K562 (cell line): ENCODE results near the gene MRPL9. TPM values are rescaled to one million over a fixed set of nuclear protein-coding genes. Genes with fewer than 3 reads are reported as not detected.
A peak's percentile ranks its signal among the peaks of the same experiment; 100 is the strongest.

ENCODE experiments used
- ARHGAP35 ChIP-seq: fragments of 450-650 bp; IDR thresholded peaks from 2 replicates; pipeline ENCODE4 v1.6.1; 2018; ENCODE audit not compliant: partially characterized antibody
- CBFA2T3 ChIP-seq: fragments of 450-650 bp; IDR thresholded peaks from 2 replicates; pipeline ENCODE4 v1.6.1; 2017
- CC2D1A ChIP-seq: fragments of 450-650 bp; IDR thresholded peaks from 2 replicates; pipeline ENCODE4 v1.6.1; 2017; ENCODE audit warnings: mild to moderate bottlenecking
- CREM ChIP-seq: IDR thresholded peaks from 2 replicates; pipeline ENCODE4 v1.6.1; 2014; ENCODE audit warnings: antibody characterized with exemption, low read depth
- CTBP1 ChIP-seq: fragments of 450-650 bp; IDR thresholded peaks from 2 replicates; pipeline ENCODE4 v1.6.1; 2016; ENCODE audit warnings: borderline replicate concordance
- CXXC5 ChIP-seq: fragments of 250-450 bp; sonication (Bioruptor Pico); IDR thresholded peaks from 2 replicates; pipeline ENCODE4 v1.8.0; 2022; ENCODE audit warnings: inconsistent platforms, mild to moderate bottlenecking, moderate library complexity
- E2F3 ChIP-seq: fragments of 250-450 bp; sonication (Bioruptor Pico); IDR thresholded peaks from 2 replicates; pipeline ENCODE4 v1.4.0; 2020; ENCODE audit warnings: mild to moderate bottlenecking
- FOSL1 ChIP-seq: fragments of 200-800 bp; sonication (Bioruptor generic); conservative IDR thresholded peaks from 2 replicates; pipeline ENCODE4 v1.6.1; 2016; ENCODE audit warnings: missing genetic modification characterization, missing compliant biosample characterization
- GTF2A2 ChIP-seq: IDR thresholded peaks from 2 replicates; pipeline ENCODE4 v1.6.1; 2016; ENCODE audit warnings: mild to moderate bottlenecking, missing genetic modification characterization, missing compliant biosample characterization
- JUND ChIP-seq, 2 experiments: IDR thresholded peaks; 2 replicates in 1 of 2; 3 replicates in 1 of 2; pipeline ENCODE4 v1.6.1; 2011; ENCODE audit warnings: borderline replicate concordance in 2 of 2, low read depth in 2 of 2, low read length in 2 of 2, improper control_type of control experiment in 1 of 2, missing biosample characterization in 1 of 2, missing genetic modification characterization in 1 of 2, missing genetic modification reagents in 1 of 2
- KDM1A ChIP-seq, 2 experiments: fragments of 450-650 bp; IDR thresholded peaks; 2 replicates each; pipeline ENCODE4 v1.6.1; 2016; ENCODE audit warnings: mild to moderate bottlenecking in 2 of 2
- MAFF ChIP-seq: IDR thresholded peaks from 2 replicates; pipeline ENCODE4 v1.6.1; 2012; ENCODE audit warnings: low read length, improper control_type of control experiment
- MAFK ChIP-seq: IDR thresholded peaks from 2 replicates; pipeline ENCODE4 v1.6.1; 2011; ENCODE audit warnings: low read length, improper control_type of control experiment
- NCOA2 ChIP-seq, 2 experiments: fragments of 450-650 bp; IDR thresholded peaks; 2 replicates each; pipeline ENCODE4 v1.6.1; 2018; ENCODE audit warnings: mild to moderate bottlenecking in 2 of 2, moderate library complexity in 1 of 2; ENCODE audit not compliant: partially characterized antibody in 2 of 2
- NFE2 ChIP-seq: IDR thresholded peaks from 2 replicates; pipeline ENCODE4 v1.6.1; 2014; ENCODE audit warnings: antibody characterized with exemption, low read depth
- RBM14 ChIP-seq: fragments of 200-400 bp; formaldehyde crosslinking; IDR thresholded peaks from 2 replicates; pipeline ENCODE4 v1.6.1; 2018; ENCODE audit warnings: low read depth, mild to moderate bottlenecking, low read length, moderate library complexity, borderline replicate concordance; ENCODE audit not compliant: insufficient read depth
- TAF1 ChIP-seq: IDR thresholded peaks from 2 replicates; pipeline ENCODE4 v1.6.1; 2011; ENCODE audit warnings: mild to moderate bottlenecking, low read length, moderate library complexity; ENCODE audit not compliant: insufficient read depth, control insufficient read depth, severe bottlenecking; ENCODE audit errors: extremely low read depth
- TCF7L2 ChIP-seq: fragments of 150-350 bp; IDR thresholded peaks from 2 replicates; pipeline ENCODE4 v1.6.1; 2016; ENCODE audit warnings: low read depth, mild to moderate bottlenecking, low read length, moderate library complexity
- TEAD1 ChIP-seq, 2 experiments: fragments of 450-650 bp in 1 of 2; sonication (generic) in 1 of 2; formaldehyde crosslinking; IDR thresholded peaks; 2 replicates each; pipeline versions ENCODE4 v1.4.0 to v1.8.0; 2020 to 2022; ENCODE audit warnings: mild to moderate bottlenecking in 2 of 2, missing genetic modification reagents in 1 of 2
- YBX1 ChIP-seq: fragments of 450-650 bp; IDR thresholded peaks from 2 replicates; pipeline ENCODE4 v1.7.1; 2016; ENCODE audit warnings: mild to moderate bottlenecking
- ZNF316 ChIP-seq: fragments of 450-650 bp; IDR thresholded peaks from 2 replicates; pipeline ENCODE4 v1.6.1; 2016
- ZNF444 ChIP-seq: fragments of 250-450 bp; sonication (Bioruptor Pico); IDR thresholded peaks from 2 replicates; pipeline ENCODE4 v1.4.0; 2020; ENCODE audit warnings: mild to moderate bottlenecking, moderate library complexity
- ZNF445 ChIP-seq: fragments of 250-450 bp; sonication (Bioruptor Pico); IDR thresholded peaks from 2 replicates; pipeline ENCODE4 v1.4.0; 2020; ENCODE audit warnings: low read depth, mild to moderate bottlenecking, moderate library complexity
- ZNF644 ChIP-seq: fragments of 200-800 bp; sonication (Bioruptor generic); IDR thresholded peaks from 2 replicates; pipeline ENCODE4 v1.6.1; 2016; ENCODE audit warnings: low read depth, missing genetic modification characterization, missing compliant biosample characterization
- polyA plus RNA-seq, 8 experiments: library from polyadenylated mRNA; depleted of rRNA in 4 of 8; stranded (reverse) in 5 of 8; unstranded in 3 of 8; fragments of >200 nt; fragmentation: Nextera tagmentation in 2 of 8; fragmentation: Illumina TruSeq in 1 of 8; extraction: Ambion mirVana in 2 of 8; extraction: Trizol in 1 of 8; gene quantifications; 2 replicates each; pipeline versions ENCODE4 v1.2.1 to v1.2.3, GENCODE V29; 2011 to 2014; ENCODE audit warnings: inconsistent platforms in 1 of 8, missing spikeins in 1 of 8
- total RNA-seq, 7 experiments: library from RNA; depleted of rRNA in 6 of 7; stranded (reverse); fragments of >200 nt in 6 of 7; fragmentation: Illumina TruSeq in 2 of 7; extraction: Trizol in 2 of 7; gene quantifications; 2 replicates each; pipeline versions ENCODE4 v1.2.1 to v1.2.3, GENCODE V29; 2011 to 2021; ENCODE audit warnings: low replicate concordance in 1 of 7
- TF ChIP-seq, protein P1 (sequence below): sonication (generic); formaldehyde crosslinking; IDR thresholded peaks from 2 replicates; pipeline ENCODE4 v1.5.0; 2020; ENCODE audit warnings: missing genetic modification reagents
- TF ChIP-seq, protein P2 (sequence below): fragments of 250-450 bp; sonication (Bioruptor Pico); IDR thresholded peaks from 2 replicates; pipeline ENCODE4 v1.5.0; 2020; ENCODE audit warnings: mild to moderate bottlenecking
- TF ChIP-seq, protein P3 (sequence below): sonication (generic); IDR thresholded peaks from 2 replicates; pipeline ENCODE4 v1.6.1; 2016

The MRPL9 gene
- total and polyA plus RNA-seq, 9 of the 15 experiments (the other 6 are each of a cell fraction or from before 2014, with no cell fraction given) = 38.0 to 162 (median 111) TPM

DNA sequence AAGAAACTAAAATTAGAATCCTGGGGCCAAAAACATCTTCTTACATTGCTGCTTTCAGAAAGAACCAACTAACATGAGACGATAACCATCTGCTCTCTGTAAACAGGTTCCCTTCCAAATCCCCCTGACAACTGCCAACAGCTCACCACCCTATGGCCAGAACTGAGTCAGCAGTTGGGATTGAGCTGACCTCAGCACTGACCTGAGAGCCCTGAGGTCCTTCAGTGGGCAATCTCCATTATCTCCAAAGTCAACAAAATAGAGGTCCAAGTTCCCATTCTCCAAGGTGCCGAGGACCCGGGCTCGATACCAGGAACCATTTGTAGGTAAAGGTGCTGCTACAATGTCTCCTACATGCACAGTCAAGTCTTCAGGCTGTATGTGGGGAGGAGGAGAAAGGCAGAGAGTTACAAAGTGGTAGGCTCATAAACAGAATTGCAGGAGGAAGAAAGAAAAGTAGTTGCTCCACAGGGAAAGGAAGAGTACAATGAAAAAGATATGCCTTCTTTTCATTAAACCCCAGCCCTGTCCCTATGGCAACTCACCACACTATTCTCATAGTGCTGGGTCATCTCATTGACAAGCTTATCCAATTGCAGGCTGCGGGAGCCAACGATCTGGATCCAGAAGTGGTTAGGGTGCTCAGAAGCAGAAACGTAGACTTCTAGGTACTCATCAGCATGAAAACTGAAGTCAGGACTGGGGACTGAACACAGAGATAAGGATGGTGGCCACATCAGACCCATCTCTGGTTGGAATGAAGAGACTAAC lies 12.8 kb upstream of the MRPL9 start (continued):
- TF ChIP-seq, protein P1, sequence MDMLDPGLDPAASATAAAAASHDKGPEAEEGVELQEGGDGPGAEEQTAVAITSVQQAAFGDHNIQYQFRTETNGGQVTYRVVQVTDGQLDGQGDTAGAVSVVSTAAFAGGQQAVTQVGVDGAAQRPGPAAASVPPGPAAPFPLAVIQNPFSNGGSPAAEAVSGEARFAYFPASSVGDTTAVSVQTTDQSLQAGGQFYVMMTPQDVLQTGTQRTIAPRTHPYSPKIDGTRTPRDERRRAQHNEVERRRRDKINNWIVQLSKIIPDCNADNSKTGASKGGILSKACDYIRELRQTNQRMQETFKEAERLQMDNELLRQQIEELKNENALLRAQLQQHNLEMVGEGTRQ (CRISPR knock-in tag) = no peak
- TF ChIP-seq FOSL1 (tag) = peak; percentile 43; the same call in 1 of the 2 replicates
- TF ChIP-seq CREM = no peak
- TF ChIP-seq TAF1 = no peak
- TF ChIP-seq TEAD1 (CRISPR knock-in tag; IDR thresholded peaks at IDR 0.05) = no peak
- TF ChIP-seq ZNF445 (CRISPR knock-in tag) = no peak
- no peak for TF ChIP-seq JUND (IDR thresholded peaks at IDR 0.05; ENCODE audit: borderline replicate concordance, low read depth, low read length)
- 0 out of 3 replicates have a peak, but pooled peaks have one; percentile 14 for TF ChIP-seq JUND (tag; IDR thresholded peaks at IDR 0.05; ENCODE audit: borderline replicate concordance, low read depth, low read length)
- TF ChIP-seq, protein P2, sequence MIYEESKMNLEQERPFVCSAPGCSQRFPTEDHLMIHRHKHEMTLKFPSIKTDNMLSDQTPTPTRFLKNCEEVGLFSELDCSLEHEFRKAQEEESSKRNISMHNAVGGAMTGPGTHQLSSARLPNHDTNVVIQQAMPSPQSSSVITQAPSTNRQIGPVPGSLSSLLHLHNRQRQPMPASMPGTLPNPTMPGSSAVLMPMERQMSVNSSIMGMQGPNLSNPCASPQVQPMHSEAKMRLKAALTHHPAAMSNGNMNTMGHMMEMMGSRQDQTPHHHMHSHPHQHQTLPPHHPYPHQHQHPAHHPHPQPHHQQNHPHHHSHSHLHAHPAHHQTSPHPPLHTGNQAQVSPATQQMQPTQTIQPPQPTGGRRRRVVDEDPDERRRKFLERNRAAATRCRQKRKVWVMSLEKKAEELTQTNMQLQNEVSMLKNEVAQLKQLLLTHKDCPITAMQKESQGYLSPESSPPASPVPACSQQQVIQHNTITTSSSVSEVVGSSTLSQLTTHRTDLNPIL = no peak
- TF ChIP-seq RBM14 = no peak
- TF ChIP-seq CC2D1A = no peak
- TF ChIP-seq, protein P3, sequence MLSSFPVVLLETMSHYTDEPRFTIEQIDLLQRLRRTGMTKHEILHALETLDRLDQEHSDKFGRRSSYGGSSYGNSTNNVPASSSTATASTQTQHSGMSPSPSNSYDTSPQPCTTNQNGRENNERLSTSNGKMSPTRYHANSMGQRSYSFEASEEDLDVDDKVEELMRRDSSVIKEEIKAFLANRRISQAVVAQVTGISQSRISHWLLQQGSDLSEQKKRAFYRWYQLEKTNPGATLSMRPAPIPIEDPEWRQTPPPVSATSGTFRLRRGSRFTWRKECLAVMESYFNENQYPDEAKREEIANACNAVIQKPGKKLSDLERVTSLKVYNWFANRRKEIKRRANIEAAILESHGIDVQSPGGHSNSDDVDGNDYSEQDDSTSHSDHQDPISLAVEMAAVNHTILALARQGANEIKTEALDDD = peak; percentile 86
- no peak for TF ChIP-seq YBX1
- TF ChIP-seq ZNF316 = peak; percentile 78
- TF ChIP-seq NCOA2 (IDR thresholded peaks at IDR 0.05; ENCODE audit: partially characterized antibody in 2 of 2) = no peak
- TF ChIP-seq CTBP1 = no peak
- peak; percentile 16 for TF ChIP-seq CBFA2T3
- TF ChIP-seq GTF2A2 (tag) = no peak
- TF ChIP-seq KDM1A (IDR thresholded peaks at IDR 0.05) = peak; percentile 25 to 42; a peak in 2 of 4 replicates
- TF ChIP-seq ARHGAP35 = no peak
- no peak for TF ChIP-seq CXXC5
- no peak for TF ChIP-seq TCF7L2
- TF ChIP-seq ZNF444 (CRISPR knock-in tag) = no peak
- TF ChIP-seq NFE2 = peak; percentile 58; the same call in 1 of the 2 replicates
- peak; percentile 74 for TF ChIP-seq MAFK
- TF ChIP-seq E2F3 (CRISPR knock-in tag) = no peak
- peak; percentile 48 for TF ChIP-seq MAFF
- no peak for TF ChIP-seq ZNF644 (tag)
